SK-N-SH treated with all-trans-retinoic acid at 6 μM for 48 hours (cell line): Measurements from ENCODE around the gene CCDC80.

Source experiments
- ARNTL ChIP-seq: fragments of 450-650 bp; formaldehyde crosslinking; IDR thresholded peaks from 2 replicates; pipeline ENCODE4 v1.5.0; 2020; ENCODE audit warnings: low read depth, mild to moderate bottlenecking, moderate library complexity, borderline replicate concordance
- BACH2 ChIP-seq: fragments of 250-450 bp; sonication (Bioruptor Pico); IDR thresholded peaks from 2 replicates; pipeline ENCODE4 v1.9.0; 2021; ENCODE audit warnings: mild to moderate bottlenecking, borderline replicate concordance
- CREB5 ChIP-seq: fragments of 250-450 bp; sonication (Bioruptor Pico); IDR thresholded peaks from 2 replicates; pipeline ENCODE4 v1.5.1; 2020; ENCODE audit warnings: low read depth, mild to moderate bottlenecking, moderate library complexity
- GLIS3 ChIP-seq: fragments of 250-450 bp; sonication (Bioruptor Pico); IDR thresholded peaks from 2 replicates; pipeline ENCODE4 v1.5.0; 2020; ENCODE audit warnings: mild to moderate bottlenecking, moderate library complexity
- ISL1 ChIP-seq: fragments of 250-450 bp; sonication (Bioruptor Pico); IDR thresholded peaks from 2 replicates; pipeline ENCODE4 v2.1.2; 2022; ENCODE audit warnings: mild to moderate bottlenecking, moderate library complexity
- OSR1 ChIP-seq: fragments of 250-450 bp; sonication (Bioruptor Pico); IDR thresholded peaks from 2 replicates; pipeline ENCODE4 v1.8.0; 2022; ENCODE audit warnings: moderate library complexity, mild to moderate bottlenecking, inconsistent platforms
- PATZ1 ChIP-seq: fragments of 250-450 bp; sonication (Bioruptor Pico); IDR thresholded peaks from 2 replicates; pipeline ENCODE4 v1.8.0; 2020; ENCODE audit warnings: mild to moderate bottlenecking, moderate library complexity, borderline replicate concordance
- RARB ChIP-seq: fragments of 250-450 bp; sonication (Bioruptor Pico); IDR thresholded peaks from 2 replicates; pipeline ENCODE4 v1.8.0; 2021; ENCODE audit warnings: mild to moderate bottlenecking, moderate library complexity
- SNAI2 ChIP-seq: fragments of 250-450 bp; sonication (Bioruptor Pico); IDR thresholded peaks from 2 replicates; pipeline ENCODE4 v1.5.0; 2020; ENCODE audit warnings: mild to moderate bottlenecking, moderate library complexity
- TOX ChIP-seq: fragments of 250-450 bp; sonication (Bioruptor Pico); IDR thresholded peaks from 2 replicates; pipeline ENCODE4 v1.8.0; 2021; ENCODE audit warnings: mild to moderate bottlenecking, moderate library complexity, borderline replicate concordance
- ZC3H10 ChIP-seq: fragments of 250-450 bp; sonication (Bioruptor Pico); IDR thresholded peaks from 2 replicates; pipeline ENCODE4 v1.5.1; 2021; ENCODE audit warnings: mild to moderate bottlenecking, moderate library complexity
- ZFP3 ChIP-seq: fragments of 250-450 bp; sonication (Bioruptor Pico); IDR thresholded peaks from 2 replicates; pipeline ENCODE4 v1.5.0; 2020; ENCODE audit warnings: mild to moderate bottlenecking, moderate library complexity
- ZFP30 ChIP-seq: fragments of 450-650 bp; formaldehyde crosslinking; IDR thresholded peaks from 2 replicates; pipeline ENCODE4 v1.5.0; 2022; ENCODE audit warnings: mild to moderate bottlenecking, moderate library complexity
- ZNF565 ChIP-seq: fragments of 450-650 bp; formaldehyde crosslinking; conservative IDR thresholded peaks from 2 replicates; pipeline ENCODE4 v1.5.0; 2020; ENCODE audit warnings: low read depth, mild to moderate bottlenecking, moderate library complexity

- TF ChIP-seq ZNF565 (CRISPR knock-in tag): no peak
- TF ChIP-seq ARNTL (CRISPR knock-in tag): no peak
- TF ChIP-seq ZFP30 (CRISPR knock-in tag): no peak
- TF ChIP-seq ZFP3 (CRISPR knock-in tag): no peak
- TF ChIP-seq PATZ1 (CRISPR knock-in tag): no peak
- TF ChIP-seq TOX (CRISPR knock-in tag): no peak
- no peak for TF ChIP-seq ZC3H10 (CRISPR knock-in tag)
- no peak for TF ChIP-seq RARB
- no peak for TF ChIP-seq OSR1
- no peak for TF ChIP-seq CREB5 (CRISPR knock-in tag)
- no peak for TF ChIP-seq ISL1 (CRISPR knock-in tag)
- TF ChIP-seq SNAI2 (CRISPR knock-in tag): no peak
- TF ChIP-seq BACH2 (CRISPR knock-in tag): no peak
- TF ChIP-seq GLIS3 (CRISPR knock-in tag): no peak
These were observed 9.5 kb upstream of the CCDC80 start for GRCh38 chr3:112650482-112650881.
